HG02798 (cell line): ENCODE results near the gene COL7A1.

ENCODE experiments used
- ATAC-seq: cut with Tn5 transposase; IDR thresholded peaks from one replicate; pipeline ENCODE4 v1.9.1; 2021; ENCODE audit warnings: mild to moderate bottlenecking; ENCODE audit not compliant: unreplicated experiment, poor library complexity

COL7A1 gene

DNA sequence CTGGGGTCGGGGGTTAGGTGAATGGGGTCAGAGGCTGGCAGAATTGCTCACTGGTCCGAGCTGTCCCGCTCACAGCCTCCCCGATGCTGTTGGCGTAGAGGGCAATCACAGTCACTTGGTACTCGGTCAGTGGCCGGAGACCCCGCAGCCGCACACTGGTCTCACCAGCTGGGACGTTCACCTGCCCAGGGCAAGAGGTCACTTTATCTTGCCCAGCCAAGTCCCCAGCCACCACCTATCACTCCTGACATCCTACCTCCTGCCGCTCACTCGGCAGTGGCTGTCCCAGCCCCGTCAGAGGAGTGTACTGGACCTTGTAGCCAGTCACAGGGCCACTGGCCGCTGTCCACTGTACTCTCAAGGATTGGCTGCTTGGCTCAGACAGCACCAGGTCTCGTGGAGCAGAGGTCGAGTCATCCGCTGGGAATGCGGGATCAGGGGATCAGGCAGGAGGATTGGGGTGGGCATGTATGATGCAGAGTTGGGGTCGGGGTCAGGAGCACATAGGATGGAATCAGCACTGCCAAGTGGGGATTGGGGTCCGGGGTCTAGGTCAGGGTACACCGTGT lies 2.5 kb downstream of the COL7A1 start:
- no peak for ATAC-seq

DNA sequence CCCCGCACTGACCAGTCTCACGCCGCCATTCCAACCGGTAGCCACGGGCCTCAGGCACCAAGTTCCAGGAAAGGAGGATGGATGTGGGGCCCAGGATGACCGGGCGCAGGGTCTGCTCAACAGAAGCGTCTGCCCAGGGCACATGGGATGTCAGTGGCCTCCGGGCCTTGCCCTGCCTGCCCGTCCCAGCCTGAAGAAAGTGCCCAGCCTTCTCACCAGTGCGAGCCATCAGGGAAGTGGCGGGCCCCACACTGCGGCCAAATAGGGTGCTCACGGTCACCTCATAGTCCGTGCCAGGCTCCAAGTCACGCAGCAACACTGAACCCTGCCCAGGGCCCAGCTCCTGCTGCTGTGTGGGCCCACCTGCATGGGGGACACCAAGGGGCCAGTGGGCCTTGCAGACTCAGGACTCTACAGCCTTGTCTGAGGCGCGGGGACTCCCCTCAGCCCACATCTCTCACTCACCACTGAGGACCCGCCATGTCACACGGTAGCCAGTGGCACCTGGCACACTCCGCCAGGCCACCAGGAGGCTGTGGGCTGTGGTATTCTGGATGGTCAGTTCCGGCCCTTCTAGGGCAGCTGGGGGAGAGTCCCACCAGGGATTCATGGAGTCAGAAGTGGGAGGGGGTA lies 3.1 kb downstream of the COL7A1 start:
- no peak for ATAC-seq

- ATAC-seq = no peak
Measured at GRCh38 chr3:48591436-48591835, 3.7 kb downstream of the COL7A1 start.

GRCh38 chr3:48588230-48588629 lies 6.9 kb downstream of the COL7A1 start:
- no peak for ATAC-seq

GRCh38 chr3:48587686-48588085 lies 7.4 kb downstream of the COL7A1 start:
- ATAC-seq = no peak

DNA sequence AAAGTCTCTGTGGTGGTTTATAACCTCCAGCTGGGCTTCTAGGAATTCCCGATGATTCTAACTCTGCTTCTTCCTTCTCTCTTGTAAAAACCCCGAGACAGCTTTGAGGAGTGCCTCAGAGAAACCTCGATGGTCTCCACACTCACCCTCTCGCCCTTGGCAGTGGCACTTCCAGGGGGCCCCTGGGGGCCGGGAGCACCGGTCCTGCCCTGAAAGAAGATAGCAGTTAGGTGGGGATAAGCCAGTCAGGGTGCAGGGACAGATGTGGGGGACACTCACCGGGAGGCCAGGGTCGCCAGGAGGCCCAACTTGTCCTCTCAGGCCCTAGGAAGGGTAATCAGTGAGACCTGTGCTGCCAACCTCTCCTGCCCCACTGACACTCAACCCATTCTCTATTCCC lies 9.7 kb downstream of the COL7A1 start:
- no peak for ATAC-seq

GRCh38 chr3:48584836-48585235 lies 10.3 kb downstream of the COL7A1 start:
- ATAC-seq = no peak

DNA sequence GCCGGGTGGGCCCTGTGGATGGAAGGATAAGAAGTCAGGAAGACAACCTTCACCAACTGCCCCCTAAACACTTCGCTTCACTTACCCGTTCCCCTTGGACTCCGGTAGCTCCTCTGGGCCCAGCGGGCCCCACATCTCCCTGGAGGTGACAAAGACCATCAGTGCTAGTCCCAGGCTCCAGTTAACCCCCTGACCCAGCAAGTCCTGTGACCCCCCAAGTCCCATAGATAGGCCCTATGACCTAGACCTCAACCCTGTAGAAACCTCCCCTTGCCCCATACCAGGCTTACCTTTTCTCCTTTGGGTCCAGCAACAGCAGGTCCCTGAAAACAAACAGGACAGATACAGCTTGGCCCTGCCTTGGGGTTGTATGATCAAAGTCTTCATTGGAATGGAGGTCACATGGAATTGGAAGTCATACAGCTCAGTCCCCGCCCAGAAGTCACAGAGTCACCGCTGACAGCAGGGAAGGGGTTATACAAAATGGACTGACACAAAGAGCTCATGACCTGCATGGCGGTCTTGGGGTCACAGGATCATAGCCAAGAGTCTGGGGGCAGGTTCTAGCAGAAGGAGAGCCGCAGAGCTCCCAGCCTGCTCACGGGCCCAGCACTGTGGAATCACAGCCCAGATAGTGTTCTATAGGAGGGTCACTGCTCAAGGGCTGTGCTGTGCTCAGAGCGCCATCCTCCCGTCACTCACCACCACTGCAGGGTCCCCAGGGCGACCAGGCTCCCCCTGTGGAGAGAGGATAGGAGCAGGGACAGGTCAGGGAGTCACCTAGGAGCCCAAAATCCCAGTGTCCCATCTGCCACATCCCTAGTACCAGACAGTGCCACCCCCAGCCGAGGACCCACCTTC lies 13.3 kb downstream of the COL7A1 start:
- ATAC-seq = no peak

- no peak for ATAC-seq
Measured at GRCh38 chr3:48576647-48577046, 18.5 kb downstream of the COL7A1 start.

DNA sequence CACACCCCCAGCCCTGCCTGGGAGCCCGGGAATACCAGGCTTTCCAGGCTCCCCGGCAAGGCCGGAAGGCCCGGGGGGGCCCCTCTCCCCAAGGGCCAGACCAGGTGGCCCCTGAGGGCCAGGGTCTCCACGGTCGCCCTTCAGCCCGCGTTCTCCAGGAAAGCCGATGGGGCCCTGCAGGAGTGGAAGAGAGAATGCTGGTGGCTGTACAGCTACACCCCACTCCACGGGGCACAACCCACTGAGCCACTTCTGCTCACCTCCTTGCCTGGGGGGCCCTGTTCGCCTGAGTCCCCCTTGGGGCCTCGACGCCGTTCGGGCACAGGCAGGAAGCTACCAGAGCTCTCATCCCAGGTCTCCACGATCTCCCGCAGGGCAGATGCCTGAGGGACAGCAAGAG lies 19.8 kb downstream of the COL7A1 start:
- no peak for ATAC-seq

DNA sequence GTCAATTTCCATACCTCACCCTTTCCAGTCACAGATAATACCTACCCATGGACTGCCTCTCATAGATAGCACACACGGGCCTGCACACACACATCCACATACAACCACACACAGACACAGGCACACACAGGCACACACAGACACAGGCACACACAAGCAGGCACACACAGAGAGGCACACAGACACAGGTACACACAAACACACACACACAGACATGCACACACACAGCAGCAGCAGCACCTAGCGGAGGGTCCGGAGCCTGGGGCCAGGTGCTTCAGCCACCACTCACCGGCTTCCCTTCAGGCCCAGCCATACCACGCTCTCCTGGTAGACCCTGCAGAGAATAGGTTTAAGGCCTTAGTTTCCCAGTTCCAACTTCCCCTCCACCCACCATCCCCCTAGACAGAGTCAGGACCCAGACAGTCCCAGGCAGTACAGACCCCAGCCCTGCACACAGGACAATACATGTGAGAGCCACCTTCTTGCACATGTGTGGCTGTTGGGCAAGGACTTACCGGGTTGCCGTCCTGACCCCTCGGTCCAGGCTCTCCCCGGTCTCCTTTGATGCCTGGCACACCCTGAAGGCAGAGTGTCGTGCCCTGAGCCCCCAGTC lies 21.1 kb downstream of the COL7A1 start:
- no peak for ATAC-seq

DNA sequence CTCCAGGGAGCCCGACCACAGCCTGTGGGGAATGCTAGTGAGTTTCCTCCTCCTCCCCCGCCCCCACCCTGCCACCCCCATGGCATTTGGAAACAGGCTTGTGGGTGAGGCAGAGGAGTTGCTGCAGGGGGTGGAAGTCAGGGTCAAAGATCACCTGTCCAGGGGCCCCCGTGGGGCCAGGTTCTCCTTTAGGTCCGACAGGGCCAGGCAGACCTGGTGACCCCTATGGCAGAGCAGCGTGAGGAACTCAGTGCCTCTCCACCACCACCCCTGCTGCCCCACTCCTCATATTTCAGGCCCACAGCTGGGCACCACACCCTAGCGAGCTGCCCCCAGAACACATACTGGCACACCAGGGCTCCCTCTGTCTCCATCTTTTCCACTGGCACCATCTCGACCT lies 22.6 kb downstream of the COL7A1 start:
- ATAC-seq = no peak

- ATAC-seq = no peak
Measured at GRCh38 chr3:48571938-48572337, 23.2 kb downstream of the COL7A1 start.

DNA sequence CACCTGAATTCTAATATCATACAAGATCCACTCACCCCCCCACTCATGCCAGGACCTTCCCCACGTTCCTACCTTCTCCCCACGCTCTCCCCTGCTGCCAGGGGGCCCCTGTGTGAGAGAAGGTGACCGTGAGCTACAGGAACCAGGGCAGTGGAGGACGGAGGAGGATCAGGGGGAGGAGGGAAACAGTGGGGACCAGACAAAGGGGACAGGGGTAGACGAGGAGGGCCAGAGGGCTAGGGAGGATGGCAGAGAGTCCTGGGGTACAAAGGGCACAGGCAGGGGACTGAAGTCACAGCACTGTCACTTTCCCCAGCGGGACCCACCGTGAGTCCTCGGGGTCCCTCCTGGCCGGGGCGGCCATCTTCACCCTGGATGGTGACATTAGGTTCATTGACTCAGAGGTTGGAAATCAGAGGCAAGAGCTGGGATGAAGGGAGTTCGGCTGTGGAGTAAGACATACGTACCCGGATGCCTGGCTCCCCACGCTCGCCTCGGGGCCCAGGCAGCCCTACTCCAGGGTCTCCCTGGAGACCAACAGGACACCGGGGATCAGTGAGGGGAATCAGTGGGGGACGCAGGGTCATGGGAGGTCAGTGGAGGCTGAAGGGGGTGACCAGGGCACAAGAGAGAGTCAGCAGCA lies 25.2 kb downstream of the COL7A1 start:
- ATAC-seq = no peak

GRCh38 chr3:48569400-48569799 lies 25.7 kb downstream of the COL7A1 start:
- no peak for ATAC-seq

DNA sequence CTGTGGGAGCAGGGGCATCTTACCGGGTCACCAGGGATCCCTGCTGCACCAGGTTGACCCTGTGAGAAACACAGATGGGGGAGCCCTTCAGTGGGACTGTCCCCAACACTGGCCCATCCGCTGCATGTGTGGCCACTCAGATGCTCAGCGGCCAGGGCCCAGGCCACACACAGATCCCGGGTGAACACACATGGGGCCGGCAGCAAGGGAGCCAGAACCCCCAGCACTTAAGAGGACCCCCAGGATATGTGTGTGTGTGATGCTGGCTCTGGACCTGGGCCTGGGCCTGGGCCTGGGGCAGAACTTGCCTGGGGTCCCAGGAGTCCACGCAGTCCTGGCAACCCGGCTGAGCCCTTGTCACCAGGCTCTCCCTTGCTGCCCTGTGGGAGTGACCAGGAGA lies 26.7 kb downstream of the COL7A1 start:
- ATAC-seq = no peak

GRCh38 chr3:48567500-48567899 lies 27.6 kb downstream of the COL7A1 start:
- ATAC-seq = no peak

GRCh38 chr3:48567090-48567489 lies 28.0 kb downstream of the COL7A1 start:
- ATAC-seq = no peak

DNA sequence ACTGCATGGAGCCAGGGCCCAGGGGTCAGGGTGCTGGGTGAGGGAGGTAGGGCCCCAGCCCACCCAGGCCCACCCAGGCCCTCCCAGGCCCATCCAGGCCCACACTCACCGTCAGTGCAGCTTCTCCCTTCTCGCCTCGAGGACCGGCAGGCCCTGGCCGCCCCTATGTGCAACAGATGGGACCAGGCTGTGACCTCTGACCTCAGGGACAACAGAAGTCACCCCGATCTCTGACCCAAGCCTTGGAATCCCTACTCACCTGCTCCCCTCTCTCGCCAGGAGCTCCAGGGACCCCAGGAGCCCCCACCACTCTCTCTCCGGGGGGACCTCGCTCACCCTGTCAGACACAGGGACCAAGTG lies 28.7 kb downstream of the COL7A1 start:
- ATAC-seq = no peak

DNA sequence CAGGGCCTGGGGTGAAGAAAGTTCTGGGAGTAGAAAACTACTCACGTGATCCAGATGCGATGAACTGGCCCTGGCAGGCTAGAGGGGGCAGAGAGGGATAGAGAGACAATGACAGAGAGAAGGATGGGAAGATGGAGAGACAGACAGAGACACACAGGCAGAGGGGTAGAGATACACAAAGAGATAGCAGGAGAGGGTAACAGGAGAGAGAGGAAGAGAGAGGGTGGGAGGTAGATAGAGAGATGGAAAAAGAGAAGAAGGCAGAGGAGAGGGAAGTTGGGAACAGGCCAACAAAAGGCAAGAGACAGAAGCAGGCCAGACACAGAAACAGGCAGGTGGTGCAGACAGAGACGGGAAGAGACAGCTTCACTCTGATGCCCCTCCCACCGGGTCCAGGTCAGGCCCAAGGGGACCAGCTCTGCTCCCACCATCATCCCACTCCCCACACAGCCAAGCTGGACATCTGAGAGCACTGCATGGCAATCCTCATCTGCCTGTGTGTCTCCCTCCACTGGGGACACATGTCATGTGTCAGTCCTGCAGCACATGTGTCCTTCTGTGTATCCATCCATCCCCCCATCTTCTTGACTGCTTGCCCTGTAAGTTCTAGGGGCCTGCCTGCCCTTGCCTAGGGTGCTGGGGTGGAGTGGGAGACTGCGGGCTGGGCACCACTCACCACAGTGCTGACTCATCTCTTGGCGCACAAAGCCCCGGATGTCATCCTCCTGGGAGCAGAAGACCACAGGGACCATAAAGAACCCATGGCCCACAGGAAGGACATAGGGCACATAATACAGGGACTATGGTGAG lies 29.3 kb downstream of the COL7A1 start:
- no peak for ATAC-seq
